ENCODE data around the gene POFUT2. TPM values are rescaled to one million over a fixed set of nuclear protein-coding genes. Genes with fewer than 3 reads are reported as not detected.

Gene POFUT2
- total RNA-seq, 2 experiments from 2014 or later = 17.0 to 20.5 TPM

DNA sequence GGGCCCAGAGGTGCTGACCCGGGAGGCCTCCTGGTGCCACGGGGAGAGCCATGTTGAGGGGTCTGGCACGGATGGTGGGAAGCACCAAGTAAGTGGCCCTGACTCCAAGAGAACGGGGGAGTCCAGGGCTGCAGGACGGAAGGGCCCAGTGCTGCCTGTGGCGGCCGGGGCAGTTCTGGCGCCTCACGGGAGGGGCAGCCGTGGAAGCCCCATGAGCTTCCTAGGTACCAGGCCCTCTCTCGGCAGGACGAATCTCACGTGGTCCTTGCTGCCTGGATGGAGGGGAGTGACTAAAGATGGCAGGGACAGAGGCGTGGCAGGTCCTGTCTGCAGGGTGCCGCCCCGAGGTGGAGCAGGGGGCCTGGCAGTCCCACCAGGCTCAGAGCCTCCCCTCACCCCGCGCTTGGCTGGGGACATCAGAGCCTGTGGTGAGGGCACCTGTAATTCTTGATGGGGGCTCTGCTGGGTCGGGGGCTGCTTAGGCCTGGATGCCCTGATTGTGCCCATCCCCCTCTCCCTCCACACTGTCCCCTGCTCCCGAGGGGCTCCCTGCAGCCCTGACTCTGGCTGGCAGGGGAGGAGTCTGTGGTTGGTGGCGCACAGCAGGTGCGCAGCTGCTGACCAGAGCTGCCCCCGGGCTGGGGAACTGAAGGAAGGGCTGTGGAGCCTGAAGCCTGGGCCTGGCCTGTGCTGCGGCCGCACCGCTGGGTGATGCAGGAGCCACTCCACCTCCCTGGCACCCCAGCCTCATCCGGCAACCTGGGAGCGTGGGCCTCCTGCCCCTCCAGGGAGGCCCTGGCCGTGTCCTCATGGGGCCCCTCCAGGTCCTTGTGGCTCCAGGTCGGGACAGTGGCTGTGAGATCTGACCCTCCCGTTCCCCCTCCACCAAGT, 31.4 kb downstream of the POFUT2 start:
- Histone ChIP-seq H3K27ac (ENCODE audit: low read depth, low read length, poor library complexity, severe bottlenecking) (no peak overlapping the region), H3K4me2 (ENCODE audit: low read length) (no peak overlapping the region), H4K20me1 (ENCODE audit: insufficient read depth, low read length) (no peaks in the 10 kb centered on the region), H3K79me2 (ENCODE audit: insufficient read depth, low read depth, low read length) (no peaks in the 10 kb centered on the region), H3K9me3 (ENCODE audit: low read length) (no peaks in the 10 kb centered on the region), H2AFZ (ENCODE audit: low read length) (no peak overlapping the region), H3K4me1 (ENCODE audit: insufficient read depth, low read length, poor library complexity, severe bottlenecking) (peaks cover 7% of the 10 kb centered on the region), H3K4me3 (ENCODE audit: low read depth, low read length, poor library complexity, severe bottlenecking) (no peak overlapping the region), H3K9me2 (ENCODE audit: insufficient read depth, low read length) (no peaks in the 10 kb centered on the region), H3K36me3 (ENCODE audit: insufficient read depth, low read length) (no peaks in the 10 kb centered on the region)
- no TSS peak for BruUV-seq (replicated peaks)
- CTCF ChIA-PET (ENCODE audit: unreplicated experiment) = no interaction called here
- intact Hi-C loops (cut with micrococcal nuclease; ENCODE audit: unreplicated experiment) = no loop called here
- no peak for DNase-seq (ENCODE audit: low spot score)
- POLR2A ChIA-PET = no interaction called here
- TF ChIP-seq EZH2phosphoT487 (IDR thresholded peaks at IDR 0.05; ENCODE audit: borderline replicate concordance, low read depth, low read length) (no peak), CTCF (conservative IDR thresholded peaks at IDR 0.05; ENCODE audit: low read length) (no peak)

DNA sequence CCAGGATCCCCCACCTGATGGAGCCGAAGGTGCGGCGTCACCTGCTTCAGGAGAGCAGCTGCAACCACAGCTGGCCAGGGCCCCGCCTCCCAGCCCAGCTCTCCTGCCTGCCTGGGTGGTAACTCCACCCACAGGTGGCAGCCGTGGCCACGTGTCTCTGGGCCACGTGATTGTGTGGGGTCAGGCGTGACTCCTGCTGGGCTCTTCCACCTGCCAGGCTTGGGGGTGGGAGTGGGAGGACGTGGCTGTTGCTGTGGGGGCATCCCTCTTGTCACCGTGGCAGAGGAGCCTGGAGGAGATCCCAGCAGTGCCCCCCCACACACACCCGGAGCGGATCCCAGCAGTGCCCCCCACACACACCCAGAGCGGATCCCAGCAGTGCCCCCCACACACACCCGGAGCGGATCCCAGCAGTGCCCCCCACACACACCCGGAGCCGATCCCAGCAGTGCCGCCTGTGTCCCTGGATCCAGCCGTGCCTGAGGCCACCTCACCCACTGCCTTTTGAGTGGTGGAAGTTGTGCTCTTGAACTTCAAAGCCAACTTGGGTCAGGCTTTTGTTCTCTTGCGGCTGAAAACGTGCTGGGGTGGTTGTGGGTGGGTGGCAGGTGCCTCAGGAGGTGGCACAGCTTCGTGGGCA, 32.2 kb downstream of the POFUT2 start:
- intact Hi-C loops (cut with micrococcal nuclease; ENCODE audit: unreplicated experiment) = no loop called here
- CTCF ChIA-PET (ENCODE audit: unreplicated experiment) = no interaction called here
- H3K36me3 ChIP-seq (ENCODE audit: insufficient read depth, low read length) = no peaks in the 10 kb centered on the region
- BruUV-seq (replicated peaks) = no TSS peak
- no peaks in the 10 kb centered on the region for H3K9me2 ChIP-seq (ENCODE audit: insufficient read depth, low read length)
- DNase-seq (ENCODE audit: low spot score) = peak; percentile 76
- no peak overlapping the region for H3K4me3 ChIP-seq (ENCODE audit: low read depth, low read length, poor library complexity, severe bottlenecking)
- POLR2A ChIA-PET = no interaction called here
- H2AFZ ChIP-seq (ENCODE audit: low read length) = no peak overlapping the region
- H3K4me2 ChIP-seq (ENCODE audit: low read length) = peak overlapping the region; percentile 24
- no peaks in the 10 kb centered on the region for H3K79me2 ChIP-seq (ENCODE audit: insufficient read depth, low read depth, low read length)
- H3K27ac ChIP-seq (ENCODE audit: low read depth, low read length, poor library complexity, severe bottlenecking) = no peak overlapping the region
- no peaks in the 10 kb centered on the region for H3K9me3 ChIP-seq (ENCODE audit: low read length)
- H3K4me1 ChIP-seq (ENCODE audit: insufficient read depth, low read length, poor library complexity, severe bottlenecking) = peaks cover 7% of the 10 kb centered on the region
- H4K20me1 ChIP-seq (ENCODE audit: insufficient read depth, low read length) = no peaks in the 10 kb centered on the region
- TF ChIP-seq CTCF (conservative IDR thresholded peaks at IDR 0.05; ENCODE audit: low read length) = no peak
- no peak for TF ChIP-seq EZH2phosphoT487 (IDR thresholded peaks at IDR 0.05; ENCODE audit: borderline replicate concordance, low read depth, low read length)
